Suppressor macrophage (primary cell): Measurements from ENCODE around the gene TEX261.

Experiments used
- DNase-seq, 4 experiments: peaks; one replicate each; pipeline ENCODE4 v3.0.0-alpha.2; 2020 to 2022

TEX261 gene

GRCh38 chr2:70981421-70981820 lies 13.3 kb downstream of the TEX261 start:
- no peak for DNase-seq

- DNase-seq, result no peak
Measured at GRCh38 chr2:70979626-70980025, 15.0 kb downstream of the TEX261 start.

- DNase-seq, result no peak
Measured at GRCh38 chr2:70979180-70979488, 15.5 kb downstream of the TEX261 start.

GRCh38 chr2:70978341-70979179 lies 16.1 kb downstream of the TEX261 start, which contains the start of gene ANKRD53:
Gene ANKRD53 (plus strand): TSS chr2:70978630. CDS start chr2:70978646, 16 bp downstream.
- DNase-seq, result peak in 3 of 4 experiments; percentile 33 to 61 (median 54)

- peak in 3 of 4 experiments; percentile 29 to 45 (median 35) for DNase-seq
Measured at GRCh38 chr2:70977605-70978205, 17.0 kb downstream of the TEX261 start.

- DNase-seq, result no peak
Measured at GRCh38 chr2:70975237-70975636, 19.4 kb downstream of the TEX261 start.

GRCh38 chr2:70974592-70974991 lies 20.1 kb downstream of the TEX261 start:
- DNase-seq, result no peak

- no peak for DNase-seq
Measured at GRCh38 chr2:70967189-70967588, 27.5 kb downstream of the TEX261 start.

GRCh38 chr2:70966681-70967080 lies 28.0 kb downstream of the TEX261 start:
- no peak for DNase-seq

- no peak for DNase-seq
Measured at GRCh38 chr2:70965506-70965905, 29.2 kb downstream of the TEX261 start.

- peak; percentile 79 to 93 (median 88) for DNase-seq
Measured at GRCh38 chr2:70964596-70965386, 29.9 kb downstream of the TEX261 start.

GRCh38 chr2:70964133-70964532 lies 30.5 kb downstream of the TEX261 start:
- no peak for DNase-seq

GRCh38 chr2:70962885-70963878 lies 31.5 kb downstream of the TEX261 start:
- DNase-seq, result no peak

- DNase-seq, result no peak
Measured at GRCh38 chr2:70962211-70962884, 32.3 kb downstream of the TEX261 start.

GRCh38 chr2:70961648-70961994 lies 33.1 kb downstream of the TEX261 start:
- DNase-seq, result no peak

- DNase-seq, result no peak
Measured at GRCh38 chr2:70960833-70961647, 33.6 kb downstream of the TEX261 start.

- DNase-seq, result no peak
Measured at GRCh38 chr2:70959851-70960832, 34.5 kb downstream of the TEX261 start.

- no peak for DNase-seq
Measured at GRCh38 chr2:70959271-70959761, 35.4 kb downstream of the TEX261 start.

- no peak for DNase-seq
Measured at GRCh38 chr2:70958759-70959158, 35.9 kb downstream of the TEX261 start.
